HepG2 (cell line): ENCODE data around the gene TRAPPC1. TPM values are rescaled to one million over a fixed set of nuclear protein-coding genes. Genes with fewer than 3 reads are reported as not detected.

ENCODE experiments used
- ATAC-seq: fragments of 200-7000 bp; cut with Tn5 transposase; 3 replicates; pipeline ENCODE4 v1.9.1; 2020; ENCODE audit warnings: mild to moderate bottlenecking, moderate library complexity
- BruUV-seq: library from RNA; stranded (reverse); fragments of 400-500 nt; replicated peaks from 2 replicates; lab custom pipeline; 2021; lab: Mats Ljungman, UMichigan
- CTCF ChIA-PET: fragments of 300-600 bp; formaldehyde crosslinking; extraction: SDS; loops from one replicate; lab custom pipeline; 2021; ENCODE audit warnings: low total read pairs, inconsistent platforms, low intra/inter-chr PET ratio; lab: Yijun Ruan, JAX
- POLR2A ChIA-PET: fragments of 350-600 bp; sonication (Branson Sonifier 250); formaldehyde crosslinking; loops from one replicate; lab custom pipeline; 2020; ENCODE audit warnings: antibody characterized with exemption, inconsistent platforms; lab: Yijun Ruan, JAX
- DNase-seq: peaks from one replicate; pipeline ENCODE4 v3.0.0-alpha.2; 2015; ENCODE audit warnings: low spot score
- FAIRE-seq: peaks from 3 replicates; lab custom pipeline; 2011; peaks lifted over from hg19 to GRCh38; lab: Jason Lieb, UNC
- H2AFZ ChIP-seq: one replicate; pipeline ENCODE4 v1.6.1; 2011; ENCODE audit warnings: low read length, inconsistent platforms
- H3K27ac ChIP-seq: fragments of 300-600 bp; 3 replicates; pipeline ENCODE4 v1.8.0; 2011; ENCODE audit warnings: mixed run types, mild to moderate bottlenecking, mixed read lengths, low read length, inconsistent platforms; ENCODE audit not compliant: insufficient read depth; ENCODE audit errors: extremely low read length
- H3K27me3 ChIP-seq, 2 experiments: fragments of 200-600 bp in 1 of 2; 2 replicates in 1 of 2; 3 replicates in 1 of 2; pipeline versions ENCODE4 v1.6.0 to v1.8.0; 2011; ENCODE audit warnings: low read length in 2 of 2, mild to moderate bottlenecking in 2 of 2, moderate library complexity in 2 of 2, inconsistent platforms in 1 of 2; ENCODE audit not compliant: insufficient read depth in 2 of 2, control insufficient read depth in 1 of 2
- H3K36me3 ChIP-seq, 2 experiments: fragments of 200-600 bp in 1 of 2; replicated peaks in 1 of 2; 2 replicates in 1 of 2; 3 replicates in 1 of 2; pipeline versions ENCODE4 v1.5.1 to v1.8.0; 2011; ENCODE audit warnings: low read length in 2 of 2, inconsistent platforms in 1 of 2; ENCODE audit not compliant: insufficient read depth in 2 of 2, control insufficient read depth in 1 of 2
- H3K4me1 ChIP-seq: 2 replicates; pipeline ENCODE4 v1.5.1; 2012; ENCODE audit warnings: low read length, inconsistent platforms; ENCODE audit not compliant: insufficient read depth
- H3K4me2 ChIP-seq: 2 replicates; pipeline ENCODE4 v1.6.0; 2011; ENCODE audit warnings: low read depth, low read length, inconsistent platforms
- H3K4me3 ChIP-seq, 3 experiments: fragments of 200-600 bp in 1 of 3; sonication (generic), shearing (Covaris generic) in 1 of 3; replicated peaks in 1 of 3; 2 replicates each; pipeline ENCODE4 v1.5.1; 2011 to 2016; ENCODE audit warnings: low read length in 3 of 3, inconsistent platforms in 2 of 3, low read depth in 2 of 3, mild to moderate bottlenecking in 2 of 3, control low read depth in 1 of 3, mixed read lengths in 1 of 3; ENCODE audit not compliant: insufficient read depth in 1 of 3
- H3K79me2 ChIP-seq: one replicate; pipeline ENCODE4 v1.6.1; 2011; ENCODE audit warnings: low read length, inconsistent platforms; ENCODE audit not compliant: insufficient read depth
- H3K9ac ChIP-seq: 2 replicates; pipeline ENCODE4 v1.6.0; 2011; ENCODE audit warnings: mild to moderate bottlenecking, low read depth, low read length, inconsistent platforms; ENCODE audit not compliant: insufficient read depth
- H3K9me3 ChIP-seq: 2 replicates; pipeline ENCODE4 v1.5.1; 2012; ENCODE audit warnings: mild to moderate bottlenecking, low read length
- H4K20me1 ChIP-seq: 2 replicates; pipeline ENCODE4 v1.6.0; 2011; ENCODE audit warnings: inconsistent platforms, mild to moderate bottlenecking, low read length, moderate library complexity; ENCODE audit not compliant: insufficient read depth
- DNMT3B ChIP-seq: conservative IDR thresholded peaks from 2 replicates; pipeline ENCODE4 v1.6.1; 2016; ENCODE audit warnings: missing biosample characterization, control low read depth
- NFRKB ChIP-seq: fragments of 450-650 bp; IDR thresholded peaks from 2 replicates; pipeline ENCODE4 v1.6.1; 2017
- RARA ChIP-seq: IDR thresholded peaks from 2 replicates; pipeline ENCODE4 v1.6.1; 2016; ENCODE audit warnings: missing genetic modification reagents, missing compliant biosample characterization
- RFX5 ChIP-seq: IDR thresholded peaks from 2 replicates; pipeline ENCODE4 v1.6.1; 2011; ENCODE audit warnings: low read depth, low read length, improper control_type of control experiment
- SALL2 ChIP-seq: sonication (generic); formaldehyde crosslinking; IDR thresholded peaks from 2 replicates; pipeline ENCODE4 v1.8.1; 2023; ENCODE audit warnings: mild to moderate bottlenecking, missing genetic modification reagents, inconsistent platforms
- ZNF83 ChIP-seq: sonication (generic); formaldehyde crosslinking; IDR thresholded peaks from 2 replicates; pipeline ENCODE4 v1.4.0; 2020; ENCODE audit warnings: missing genetic modification reagents, mild to moderate bottlenecking, borderline replicate concordance
- ZSCAN31 ChIP-seq: sonication (generic); formaldehyde crosslinking; IDR thresholded peaks from 2 replicates; pipeline ENCODE4 v1.5.0; 2020; ENCODE audit warnings: low read depth, mild to moderate bottlenecking, missing genetic modification reagents
- WGBS: methylation state at CpG from one replicate; pipeline ENCODE4 v1.1.6; 2017; ENCODE audit warnings: low lambda C conversion rate; 5-methylcytosine and 5-hydroxymethylcytosine counted together
- in situ Hi-C: cut with HindIII; loops from 2 replicates; pipeline ENCODE4 v1.10.0; 2017; ENCODE audit warnings: low pct_unique_long_range_greater_than_20kb; ENCODE audit not compliant: extremely low pct_ligation_motif_present
- intact Hi-C: fragments of 100-400 bp; cut with micrococcal nuclease; formaldehyde crosslinking; loops from one replicate; pipeline ENCODE4 v1.10.0; 2022; ENCODE audit not compliant: unreplicated experiment
- polyA plus RNA-seq, 8 experiments: library from polyadenylated mRNA; depleted of rRNA in 3 of 8; stranded (reverse) in 7 of 8; unstranded in 1 of 8; fragments of >200 nt; fragmentation: Illumina TruSeq in 4 of 8; extraction: Trizol in 4 of 8; gene quantifications; 2 replicates each; pipeline versions ENCODE4 v1.2.1 to v1.2.3, GENCODE V29; 2011 to 2016; ENCODE audit warnings: low read depth in 4 of 8, missing spikeins in 1 of 8, mixed read lengths in 1 of 8; ENCODE audit not compliant: insufficient read depth in 1 of 8
- total RNA-seq, 5 experiments: library from RNA; depleted of rRNA; stranded (reverse); fragments of >200 nt; fragmentation: Illumina TruSeq; extraction: Trizol; gene quantifications; 2 replicates each; pipeline ENCODE4 v1.2.3, GENCODE V29; 2016; ENCODE audit warnings: low read depth in 1 of 5
- TF ChIP-seq, protein P1 (sequence below): sonication (generic); formaldehyde crosslinking; IDR thresholded peaks from 2 replicates; pipeline ENCODE4 v1.8.1; 2023; ENCODE audit warnings: mild to moderate bottlenecking, missing genetic modification reagents
- TF ChIP-seq, protein P2 (sequence below): IDR thresholded peaks from 2 replicates; pipeline ENCODE4 v1.6.1; 2016; ENCODE audit warnings: mild to moderate bottlenecking

TRAPPC1 gene
- total and polyA plus RNA-seq, 2 of the 13 experiments (the other 11 are each of a cell fraction or from before 2014, with no cell fraction given) = 28.1 to 44.9 TPM

DNA sequence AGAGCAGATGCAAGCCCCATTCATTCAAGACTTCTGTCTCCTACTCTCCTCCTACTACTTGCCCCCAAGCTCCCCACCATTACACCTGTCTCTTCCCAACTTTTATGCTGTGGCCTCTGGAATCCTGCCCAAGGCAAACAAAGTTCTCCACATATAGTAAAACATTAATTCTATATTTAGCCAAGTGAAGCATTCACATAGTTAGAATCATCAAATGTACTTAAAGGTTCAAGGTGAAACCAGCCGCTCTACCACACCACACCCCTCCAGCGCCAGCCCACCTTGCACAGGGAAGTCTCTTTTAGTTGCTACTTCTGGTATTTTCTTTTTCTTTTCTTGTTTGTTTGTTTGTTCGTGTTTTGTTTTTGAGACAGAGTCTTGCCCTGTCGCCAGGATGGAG, 45.3 kb upstream of the TRAPPC1 start:
- ChIA-PET CTCF (no interaction called here), POLR2A (no interaction called here)
- TF ChIP-seq ZSCAN31 = no peak
- TF ChIP-seq SALL2 = no peak
- peak; percentile 27; the same call in 1 of the 2 replicates for TF ChIP-seq RARA
- no peak for TF ChIP-seq RFX5
- TF ChIP-seq, protein P1, sequence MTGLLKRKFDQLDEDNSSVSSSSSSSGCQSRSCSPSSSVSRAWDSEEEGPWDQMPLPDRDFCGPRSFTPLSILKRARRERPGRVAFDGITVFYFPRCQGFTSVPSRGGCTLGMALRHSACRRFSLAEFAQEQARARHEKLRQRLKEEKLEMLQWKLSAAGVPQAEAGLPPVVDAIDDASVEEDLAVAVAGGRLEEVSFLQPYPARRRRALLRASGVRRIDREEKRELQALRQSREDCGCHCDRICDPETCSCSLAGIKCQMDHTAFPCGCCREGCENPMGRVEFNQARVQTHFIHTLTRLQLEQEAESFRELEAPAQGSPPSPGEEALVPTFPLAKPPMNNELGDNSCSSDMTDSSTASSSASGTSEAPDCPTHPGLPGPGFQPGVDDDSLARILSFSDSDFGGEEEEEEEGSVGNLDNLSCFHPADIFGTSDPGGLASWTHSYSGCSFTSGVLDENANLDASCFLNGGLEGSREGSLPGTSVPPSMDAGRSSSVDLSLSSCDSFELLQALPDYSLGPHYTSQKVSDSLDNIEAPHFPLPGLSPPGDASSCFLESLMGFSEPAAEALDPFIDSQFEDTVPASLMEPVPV = no peak
- TF ChIP-seq, protein P2, sequence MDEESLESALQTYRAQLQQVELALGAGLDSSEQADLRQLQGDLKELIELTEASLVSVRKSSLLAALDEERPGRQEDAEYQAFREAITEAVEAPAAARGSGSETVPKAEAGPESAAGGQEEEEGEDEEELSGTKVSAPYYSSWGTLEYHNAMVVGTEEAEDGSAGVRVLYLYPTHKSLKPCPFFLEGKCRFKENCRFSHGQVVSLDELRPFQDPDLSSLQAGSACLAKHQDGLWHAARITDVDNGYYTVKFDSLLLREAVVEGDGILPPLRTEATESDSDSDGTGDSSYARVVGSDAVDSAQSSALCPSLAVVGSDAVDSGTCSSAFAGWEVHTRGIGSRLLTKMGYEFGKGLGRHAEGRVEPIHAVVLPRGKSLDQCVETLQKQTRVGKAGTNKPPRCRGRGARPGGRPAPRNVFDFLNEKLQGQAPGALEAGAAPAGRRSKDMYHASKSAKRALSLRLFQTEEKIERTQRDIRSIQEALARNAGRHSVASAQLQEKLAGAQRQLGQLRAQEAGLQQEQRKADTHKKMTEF (CRISPR knock-in tag) = no peak
- no peak for TF ChIP-seq DNMT3B (CRISPR knock-in tag)
- TF ChIP-seq NFRKB = no peak
- no peak for TF ChIP-seq ZNF83 (CRISPR knock-in tag)
- no peak overlapping the region for H3K9ac ChIP-seq
- no peak; the same call in 2 of the 3 replicates for ATAC-seq
- intact Hi-C loops (no loop called here), in situ Hi-C loops (no loop called here)
- H3K36me3 ChIP-seq = no peaks in the 10 kb centered on the region
- H3K27me3 ChIP-seq = peaks cover 0 to 2% of the 10 kb centered on the region in 2 experiments; a peak in 1 of 5 replicates
- H3K27ac ChIP-seq = no peak overlapping the region
- H3K79me2 ChIP-seq = no peaks in the 10 kb centered on the region
- H3K4me3 ChIP-seq = no peak overlapping the region
- FAIRE-seq = no peak
- no TSS peak for BruUV-seq
- no peak overlapping the region for H2AFZ ChIP-seq
- no peaks in the 10 kb centered on the region for H4K20me1 ChIP-seq
- H3K9me3 ChIP-seq = peaks cover 18% of the 10 kb centered on the region
- 25% methylated on average over 4 of the region's 4 CpGs for WGBS
- H3K4me2 ChIP-seq = peak overlapping the region; percentile 15; the same call in 1 of the 2 replicates
- peaks cover 13% of the 10 kb centered on the region for H3K4me1 ChIP-seq
- no peak for DNase-seq
